ENCODE results near the gene DCLK3.

DNA sequence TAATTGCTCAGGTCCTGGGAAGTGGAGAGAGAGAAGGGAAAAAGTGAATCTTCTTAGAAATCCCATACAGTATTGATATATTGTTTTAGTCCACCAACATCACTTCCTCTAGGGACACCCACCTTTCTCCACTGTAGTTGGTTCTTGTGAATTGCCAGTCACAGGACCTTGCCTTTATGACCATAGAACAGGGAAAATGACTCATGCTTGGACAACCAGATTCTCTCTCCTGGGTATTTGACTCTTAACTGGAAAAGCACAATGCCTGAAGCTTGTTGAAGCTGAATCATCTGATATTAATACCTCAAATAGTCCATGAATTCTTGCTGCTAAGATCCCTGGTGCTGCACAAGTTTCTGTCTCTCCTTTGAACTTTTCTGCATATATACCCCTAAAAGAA is 32.5 kb upstream of the DCLK3 start:
- TF ChIP-seq, protein P1, sequence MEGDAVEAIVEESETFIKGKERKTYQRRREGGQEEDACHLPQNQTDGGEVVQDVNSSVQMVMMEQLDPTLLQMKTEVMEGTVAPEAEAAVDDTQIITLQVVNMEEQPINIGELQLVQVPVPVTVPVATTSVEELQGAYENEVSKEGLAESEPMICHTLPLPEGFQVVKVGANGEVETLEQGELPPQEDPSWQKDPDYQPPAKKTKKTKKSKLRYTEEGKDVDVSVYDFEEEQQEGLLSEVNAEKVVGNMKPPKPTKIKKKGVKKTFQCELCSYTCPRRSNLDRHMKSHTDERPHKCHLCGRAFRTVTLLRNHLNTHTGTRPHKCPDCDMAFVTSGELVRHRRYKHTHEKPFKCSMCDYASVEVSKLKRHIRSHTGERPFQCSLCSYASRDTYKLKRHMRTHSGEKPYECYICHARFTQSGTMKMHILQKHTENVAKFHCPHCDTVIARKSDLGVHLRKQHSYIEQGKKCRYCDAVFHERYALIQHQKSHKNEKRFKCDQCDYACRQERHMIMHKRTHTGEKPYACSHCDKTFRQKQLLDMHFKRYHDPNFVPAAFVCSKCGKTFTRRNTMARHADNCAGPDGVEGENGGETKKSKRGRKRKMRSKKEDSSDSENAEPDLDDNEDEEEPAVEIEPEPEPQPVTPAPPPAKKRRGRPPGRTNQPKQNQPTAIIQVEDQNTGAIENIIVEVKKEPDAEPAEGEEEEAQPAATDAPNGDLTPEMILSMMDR (IDR thresholded peaks at IDR 0.05; ENCODE audit: insufficient read depth, low read depth, low read length): no peak
- TF ChIP-seq EZH2 (IDR thresholded peaks at IDR 0.05; ENCODE audit: insufficient read depth, low read length): no peak
